Measurements from ENCODE around the gene TLN1.

The TLN1 gene

GRCh38 chr9:35703906-35704672 is 27.9 kb downstream of the TLN1 start:
- no peak overlapping the region for H3K27ac ChIP-seq
- TF ChIP-seq CTCF (conservative IDR thresholded peaks at IDR 0.05) = no peak

- no peak for TF ChIP-seq CTCF (conservative IDR thresholded peaks at IDR 0.05)
- H3K27ac ChIP-seq = no peak overlapping the region
Measured at GRCh38 chr9:35702696-35703095, 29.3 kb downstream of the TLN1 start.

- TF ChIP-seq CTCF (conservative IDR thresholded peaks at IDR 0.05) = no peak
- H3K27ac ChIP-seq = no peak overlapping the region
Measured at GRCh38 chr9:35700942-35701341, 31.1 kb downstream of the TLN1 start.

GRCh38 chr9:35700031-35700430 is 32.0 kb downstream of the TLN1 start:
- no peak for TF ChIP-seq CTCF (conservative IDR thresholded peaks at IDR 0.05)
- H3K27ac ChIP-seq = no peak overlapping the region

GRCh38 chr9:35698231-35698630 is 33.8 kb downstream of the TLN1 start:
- no peak for TF ChIP-seq CTCF (conservative IDR thresholded peaks at IDR 0.05)
- H3K27ac ChIP-seq = no peak overlapping the region

GRCh38 chr9:35697486-35697885 is 34.5 kb downstream of the TLN1 start:
- H3K27ac ChIP-seq = no peak overlapping the region
- no peak for TF ChIP-seq CTCF (conservative IDR thresholded peaks at IDR 0.05)

- TF ChIP-seq CTCF (conservative IDR thresholded peaks at IDR 0.05) = peak; percentile 97
- no peak overlapping the region for H3K27ac ChIP-seq
Measured at GRCh38 chr9:35696520-35697215, 35.3 kb downstream of the TLN1 start.
